GM10248 (cell line): ENCODE results near the gene BCL2L11.

ENCODE experiments used
- CTCF ChIA-PET: fragments of 300-600 bp; sonication (Branson Sonifier 250); formaldehyde crosslinking; extraction: SDS; loops from one replicate; lab custom pipeline; 2021; ENCODE audit warnings: antibody characterized with exemption; lab: Yijun Ruan, JAX
- POLR2A ChIA-PET: fragments of 350-650 bp; sonication (Branson Sonifier 250); formaldehyde crosslinking; extraction: SDS; loops from one replicate; lab custom pipeline; 2020; ENCODE audit warnings: antibody characterized with exemption; lab: Yijun Ruan, JAX
- DNase-seq: peaks from one replicate; pipeline ENCODE4 v3.0.0; 2012; ENCODE audit errors: extremely low spot score
- TF ChIP-seq, protein P1 (sequence below): IDR thresholded peaks from 2 replicates; pipeline ENCODE4 v1.5.1; 2012; ENCODE audit warnings: mild to moderate bottlenecking, low read depth; ENCODE audit errors: extremely low read depth, missing control alignments, control extremely low read depth

BCL2L11 gene

GRCh38 chr2:111216811-111217652 is 96.3 kb downstream of the BCL2L11 start:
- TF ChIP-seq, protein P1, sequence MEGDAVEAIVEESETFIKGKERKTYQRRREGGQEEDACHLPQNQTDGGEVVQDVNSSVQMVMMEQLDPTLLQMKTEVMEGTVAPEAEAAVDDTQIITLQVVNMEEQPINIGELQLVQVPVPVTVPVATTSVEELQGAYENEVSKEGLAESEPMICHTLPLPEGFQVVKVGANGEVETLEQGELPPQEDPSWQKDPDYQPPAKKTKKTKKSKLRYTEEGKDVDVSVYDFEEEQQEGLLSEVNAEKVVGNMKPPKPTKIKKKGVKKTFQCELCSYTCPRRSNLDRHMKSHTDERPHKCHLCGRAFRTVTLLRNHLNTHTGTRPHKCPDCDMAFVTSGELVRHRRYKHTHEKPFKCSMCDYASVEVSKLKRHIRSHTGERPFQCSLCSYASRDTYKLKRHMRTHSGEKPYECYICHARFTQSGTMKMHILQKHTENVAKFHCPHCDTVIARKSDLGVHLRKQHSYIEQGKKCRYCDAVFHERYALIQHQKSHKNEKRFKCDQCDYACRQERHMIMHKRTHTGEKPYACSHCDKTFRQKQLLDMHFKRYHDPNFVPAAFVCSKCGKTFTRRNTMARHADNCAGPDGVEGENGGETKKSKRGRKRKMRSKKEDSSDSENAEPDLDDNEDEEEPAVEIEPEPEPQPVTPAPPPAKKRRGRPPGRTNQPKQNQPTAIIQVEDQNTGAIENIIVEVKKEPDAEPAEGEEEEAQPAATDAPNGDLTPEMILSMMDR = no peak
- DNase-seq = no peak
- ChIA-PET POLR2A (no interaction called here), CTCF (no interaction called here)
